ENCODE results near the gene PRSS8. TPM values are rescaled to one million over a fixed set of nuclear protein-coding genes. Genes with fewer than 3 reads are reported as not detected.
"Not testable (repeated sequence)": the region's sequence is repeated elsewhere in the genome, so short reads cannot be mapped to it uniquely, and the experiment has no call there.

Gene PRSS8
- 3.8 and 17.7 TPM in 2 replicates for total RNA-seq

DNA sequence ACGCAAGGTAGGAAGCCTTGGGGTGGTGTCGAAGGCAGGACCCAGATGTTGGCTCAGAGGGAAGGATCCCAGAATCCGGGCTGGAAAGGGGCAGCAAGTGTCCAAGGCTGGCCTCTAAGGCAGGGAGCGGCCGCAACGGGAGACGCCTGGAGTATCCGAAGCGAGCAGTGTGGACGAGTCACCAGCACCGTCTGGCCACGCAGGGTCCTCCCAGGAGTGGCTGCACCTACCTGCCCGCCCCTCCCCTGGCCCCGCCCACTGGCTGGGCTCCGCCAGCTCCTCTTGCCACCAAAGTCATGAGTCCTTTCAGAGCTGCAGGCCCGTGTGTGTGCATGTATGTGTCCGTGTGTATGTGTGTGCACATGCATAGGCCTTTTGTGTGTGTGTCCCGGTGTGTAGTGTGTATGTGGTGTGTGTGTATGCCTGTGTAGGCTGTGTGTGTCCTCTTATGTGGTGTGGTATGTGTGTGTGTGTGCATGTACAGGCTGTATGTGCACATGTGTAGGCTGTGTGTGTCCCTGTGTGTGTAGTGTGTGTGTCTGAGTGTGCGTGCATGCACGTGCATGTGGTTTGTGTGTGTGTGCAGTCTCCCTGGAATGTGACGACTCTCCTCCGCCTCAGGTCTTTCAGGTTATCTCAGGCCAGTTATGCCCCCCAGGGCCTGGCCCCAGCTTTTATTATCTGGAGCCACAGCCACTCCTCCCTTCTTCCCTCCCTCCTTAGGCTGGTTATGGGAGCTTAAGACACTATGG lies at the start of gene PRSS8:
Gene PRSS8 (minus strand): TSS at position 193 of the 752 bp plus-strand sequence. CDS start 229 bp downstream, outside the sequence.
- DNase-seq (ENCODE audit: low read depth): no peak

GRCh38 chr16:31184888-31185287 lies 49.4 kb upstream of the PRSS8 start:
- no peak for DNase-seq (ENCODE audit: low read depth)

DNA sequence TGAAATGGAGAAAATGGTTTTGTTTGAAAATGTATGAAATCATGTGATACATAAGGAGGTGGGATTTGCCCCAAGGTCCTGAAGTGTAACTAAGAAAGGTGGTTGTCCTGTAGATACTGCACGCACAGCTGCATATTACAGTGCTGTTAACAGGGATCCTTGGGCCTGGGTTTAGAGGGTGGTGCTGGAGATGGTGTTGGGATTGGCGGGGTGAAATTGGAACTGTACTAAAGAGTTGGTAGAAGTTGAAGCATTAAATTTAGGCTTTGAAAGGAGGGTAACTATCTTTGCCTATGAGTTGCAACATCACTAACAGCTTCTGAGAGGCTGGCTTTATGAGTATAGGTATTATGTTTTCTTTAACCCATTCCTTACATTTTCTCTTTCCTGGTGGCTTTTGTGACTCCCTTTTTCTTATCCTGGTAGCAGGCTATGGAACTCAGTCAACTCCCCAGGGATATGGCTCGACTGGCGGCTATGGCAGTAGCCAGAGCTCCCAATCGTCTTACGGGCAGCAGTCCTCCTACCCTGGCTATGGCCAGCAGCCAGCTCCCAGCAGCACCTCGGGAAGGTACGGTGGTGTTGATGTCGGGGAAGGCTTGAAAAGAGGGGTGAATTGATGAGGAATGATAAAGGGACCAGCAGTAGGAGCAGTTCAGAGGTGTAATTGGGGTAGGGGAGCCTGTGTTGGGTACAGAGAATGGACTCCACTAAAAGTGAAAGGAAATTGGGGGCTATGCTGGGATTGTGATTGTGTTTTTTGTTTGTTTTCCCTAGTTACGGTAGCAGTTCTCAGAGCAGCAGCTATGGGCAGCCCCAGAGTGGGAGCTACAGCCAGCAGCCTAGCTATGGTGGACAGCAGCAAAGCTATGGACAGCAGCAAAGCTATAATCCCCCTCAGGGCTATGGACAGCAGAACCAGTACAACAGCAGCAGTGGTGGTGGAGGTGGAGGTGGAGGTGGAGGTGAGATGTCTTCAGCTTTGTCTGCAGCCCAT lies 48.2 kb upstream of the PRSS8 start:
- DNase-seq (ENCODE audit: low read depth): no peak

GRCh38 chr16:31182391-31182790 lies 46.9 kb upstream of the PRSS8 start:
- no peak for DNase-seq (ENCODE audit: low read depth)

DNA sequence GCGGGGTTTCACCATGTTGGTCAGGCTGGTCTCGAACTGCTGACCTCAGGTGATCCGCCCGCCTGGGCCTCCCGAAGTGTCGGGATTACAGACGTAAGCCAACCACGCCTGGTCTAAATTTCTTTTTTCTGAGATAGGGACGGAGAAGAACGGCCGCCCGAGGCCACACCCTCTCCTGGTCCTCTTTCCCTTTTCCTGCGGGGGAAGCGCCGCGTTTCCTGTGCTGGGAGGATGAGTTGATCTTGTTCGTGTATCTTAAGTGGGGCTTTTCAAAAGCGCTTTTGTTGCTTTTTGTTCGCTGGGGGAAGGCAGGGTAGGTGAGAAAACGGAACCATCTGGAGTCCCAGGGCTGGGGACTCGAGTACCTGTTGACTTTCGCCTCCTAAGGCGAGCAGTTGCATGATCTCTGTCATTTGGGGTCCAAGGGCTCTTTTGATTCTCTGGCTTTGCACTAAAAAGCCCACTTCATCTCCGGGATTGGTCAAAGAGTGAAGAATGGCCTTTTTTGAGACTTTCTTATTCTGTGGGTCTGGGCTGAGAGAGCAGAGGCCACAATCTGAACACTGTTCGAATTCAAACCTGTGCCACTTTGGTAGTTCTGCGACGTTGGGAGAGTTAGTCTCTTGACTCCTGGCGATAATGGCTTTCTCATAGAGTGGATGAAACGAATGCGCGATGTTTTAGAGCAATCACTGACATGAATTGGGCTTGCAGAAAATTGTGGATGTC lies 45.7 kb upstream of the PRSS8 start:
- DNase-seq (ENCODE audit: low read depth): no peak

GRCh38 chr16:31179747-31180459 lies 44.4 kb upstream of the PRSS8 start, which contains the start of gene FUS:
FUS (plus strand) TSS chr16:31180139; CDS start chr16:31180215, 76 bp downstream.
- peak; percentile 47 for DNase-seq (ENCODE audit: low read depth)

DNA sequence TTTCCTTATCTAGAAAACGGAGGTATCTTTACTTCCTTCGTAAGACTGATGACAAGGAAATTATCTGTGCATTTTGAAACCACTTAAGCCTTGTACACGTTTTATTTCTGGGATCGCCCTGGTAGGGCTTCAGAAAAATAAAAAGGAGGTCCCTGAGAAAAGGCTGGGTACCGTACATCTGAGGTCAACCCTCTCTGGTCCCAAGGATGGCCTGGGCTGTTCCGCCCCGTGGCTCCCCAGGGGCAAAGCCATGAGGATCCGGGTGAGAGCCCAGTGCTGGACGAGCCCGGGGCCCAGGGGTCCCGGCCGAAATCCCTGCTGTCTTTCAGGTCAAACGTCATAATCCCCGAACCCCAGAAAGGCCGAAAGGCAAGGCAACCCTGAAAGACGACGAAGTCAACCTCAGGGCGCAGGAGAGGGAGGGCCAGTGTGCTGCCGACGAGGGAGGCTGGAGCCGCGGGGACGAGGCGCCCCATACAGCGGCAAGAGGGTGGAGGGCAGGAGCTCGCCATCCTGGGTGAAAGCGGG lies 43.8 kb upstream of the PRSS8 start:
- DNase-seq (ENCODE audit: low read depth): no peak

- peak; percentile 98 for DNase-seq (ENCODE audit: low read depth)
These were observed 41.6 kb upstream of the PRSS8 start for GRCh38 chr16:31177136-31177535.

DNA sequence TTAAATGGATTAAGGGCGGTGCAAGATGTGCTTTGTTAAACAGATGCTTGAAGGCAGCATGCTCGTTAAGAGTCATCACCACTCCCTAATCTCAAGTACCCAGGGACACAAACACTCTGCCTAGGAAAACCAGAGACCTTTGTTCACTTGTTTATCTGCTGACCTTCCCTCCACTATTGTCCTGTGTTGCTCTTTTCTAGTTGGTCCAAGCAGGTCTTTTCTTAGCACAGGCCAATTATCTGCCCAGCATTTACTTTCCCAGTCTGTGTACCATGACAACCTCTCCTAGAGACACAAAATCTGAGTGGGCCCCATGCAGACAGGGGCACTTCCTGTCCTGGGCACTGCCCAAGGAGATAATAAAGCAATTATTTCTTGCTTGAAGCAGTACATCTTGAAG lies 34.5 kb upstream of the PRSS8 start:
- DNase-seq (ENCODE audit: low read depth): not testable (repeated sequence)

DNA sequence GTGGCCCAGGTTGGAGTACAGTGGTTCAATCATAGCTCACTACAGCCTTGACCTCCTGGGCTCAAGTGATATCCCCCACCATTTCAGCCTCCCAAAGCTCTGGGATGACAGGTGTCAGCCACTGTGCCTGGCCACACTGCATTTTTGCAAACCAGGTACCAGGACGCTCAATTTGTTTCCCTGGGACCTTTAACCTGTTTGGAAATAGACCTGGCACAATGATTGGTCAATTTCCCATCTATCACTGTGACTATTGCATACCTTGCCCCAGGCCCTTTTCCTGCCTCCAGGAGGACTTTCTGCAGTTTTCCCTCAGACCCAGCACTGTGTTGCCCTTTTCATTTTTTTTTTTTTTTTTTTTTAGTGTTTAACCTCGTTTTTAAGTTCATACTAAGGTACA lies 33.3 kb upstream of the PRSS8 start:
- DNase-seq (ENCODE audit: low read depth): peak; percentile 45

DNA sequence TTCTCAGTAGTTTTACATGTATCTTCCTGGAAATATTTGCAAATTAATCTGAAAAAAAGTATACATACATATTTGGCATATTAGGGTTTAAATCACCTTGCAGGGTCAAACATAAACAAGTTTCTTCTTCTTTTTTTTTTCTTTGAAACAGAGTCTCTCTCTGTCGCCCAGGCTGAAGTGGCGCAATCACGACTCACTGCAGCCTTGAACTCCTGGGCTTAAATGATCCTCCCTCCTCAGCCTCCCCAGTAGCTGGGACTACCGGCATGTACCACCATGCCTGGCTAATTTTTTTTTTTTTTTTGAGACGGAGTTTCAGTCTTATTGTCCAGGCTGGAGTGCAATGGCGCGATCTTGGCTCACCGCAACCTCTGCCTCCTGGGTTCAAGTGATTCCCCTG lies 31.8 kb upstream of the PRSS8 start:
- no peak for DNase-seq (ENCODE audit: low read depth)

DNA sequence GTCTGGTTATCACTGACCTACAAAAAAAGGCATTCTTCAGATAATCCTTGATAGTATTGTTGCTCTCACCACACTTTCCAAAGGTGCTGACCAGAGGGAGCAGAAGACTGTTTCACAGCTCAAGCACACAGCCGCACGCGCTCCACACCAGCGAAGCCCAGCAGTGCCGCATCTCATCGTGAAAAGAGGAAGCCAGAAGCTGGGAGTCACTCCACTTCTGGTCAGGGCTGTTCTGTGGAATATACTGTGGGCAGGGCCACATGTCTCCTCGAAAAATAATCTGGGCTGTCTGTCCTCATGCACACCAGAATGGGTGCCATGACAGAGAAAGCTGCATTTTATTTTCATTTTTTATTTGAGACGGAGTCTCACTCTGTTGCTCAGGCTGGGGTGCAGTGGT lies 21.6 kb upstream of the PRSS8 start:
- no peak for DNase-seq (ENCODE audit: low read depth)

GRCh38 chr16:31150976-31151375 lies 15.4 kb upstream of the PRSS8 start:
- not testable (repeated sequence) for DNase-seq (ENCODE audit: low read depth)

- no peak for DNase-seq (ENCODE audit: low read depth)
These were observed 14.7 kb upstream of the PRSS8 start, which contains the start of gene PRSS36 for GRCh38 chr16:31149894-31150890. PRSS36 (minus strand) TSS chr16:31150066; CDS start chr16:31150035, 31 bp downstream.

DNA sequence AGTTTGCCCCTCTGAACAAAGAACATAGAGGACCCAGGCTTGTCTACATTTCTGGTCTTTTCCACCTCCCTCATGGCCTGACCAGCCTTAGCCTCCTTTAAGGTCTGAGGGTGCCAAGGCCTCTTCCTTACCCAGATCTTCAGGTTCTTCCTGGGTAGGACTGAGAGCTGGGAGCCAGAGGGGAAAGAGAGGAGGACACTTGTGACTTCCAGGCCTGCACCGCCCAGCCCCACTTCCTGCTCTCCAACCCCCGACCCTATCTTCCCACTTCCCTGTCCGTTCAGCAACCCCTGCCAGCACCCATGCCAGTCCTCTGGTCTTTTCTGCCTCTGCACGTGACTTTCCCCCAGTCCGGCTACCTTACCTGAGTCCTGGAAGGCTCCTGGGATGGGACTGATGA lies 13.8 kb upstream of the PRSS8 start:
- DNase-seq (ENCODE audit: low read depth): no peak

GRCh38 chr16:31148896-31149295 lies 13.4 kb upstream of the PRSS8 start:
- DNase-seq (ENCODE audit: low read depth): no peak

DNA sequence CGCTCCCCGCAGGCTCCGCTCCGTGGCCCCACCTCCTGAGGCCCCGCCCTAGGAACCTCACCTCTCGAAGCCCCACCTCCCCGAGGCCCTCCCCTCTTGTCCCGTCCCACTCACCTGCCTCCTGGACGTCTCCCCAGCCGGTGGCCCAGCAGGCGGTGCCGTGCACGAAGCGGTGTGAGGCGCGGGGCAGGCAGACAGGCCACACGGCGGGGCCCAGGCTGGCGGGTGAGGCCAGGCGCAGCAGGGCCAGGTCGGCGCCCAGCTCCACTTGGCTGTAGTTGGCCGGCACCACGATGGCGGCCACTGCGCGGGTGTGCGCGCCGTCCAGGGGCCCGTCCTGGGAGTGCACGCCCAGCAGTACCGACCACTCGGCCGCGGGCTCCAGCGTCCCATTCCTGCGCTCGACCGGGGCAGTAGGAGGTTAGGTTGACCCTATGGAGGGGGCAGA lies 12.8 kb upstream of the PRSS8 start:
- DNase-seq (ENCODE audit: low read depth): no peak

GRCh38 chr16:31147574-31147973 lies 12.0 kb upstream of the PRSS8 start:
- DNase-seq (ENCODE audit: low read depth): no peak

GRCh38 chr16:31145398-31145990 lies 10.0 kb upstream of the PRSS8 start:
- no peak for DNase-seq (ENCODE audit: low read depth)
